ENCODE results near the gene ADIG. TPM values are rescaled to one million over a fixed set of nuclear protein-coding genes. Genes with fewer than 3 reads are reported as not detected.

Gene ADIG
- total RNA-seq, 6 experiments from 2014 or later, result not detected

GRCh38 chr20:38599410-38599882 is 18.4 kb downstream of the ADIG start:
- Mint-ChIP-seq H3K36me3 (ENCODE audit: low read depth) (no peaks in the 10 kb centered on the region), H3K27ac (no peak overlapping the region), H3K4me1 (ENCODE audit: low read depth) (peaks cover 14% of the 10 kb centered on the region), H3K9me3 (no peaks in the 10 kb centered on the region), H3K27me3 (ENCODE audit: insufficient read depth) (peaks cover 25% of the 10 kb centered on the region), H3K4me3 (no peak overlapping the region)
- TF ChIP-seq CTCF (IDR thresholded peaks at IDR 0.05), result no peak
- no peak for DNase-seq

GRCh38 chr20:38600057-38600456 is 19.1 kb downstream of the ADIG start:
- no peak for DNase-seq
- no peak for TF ChIP-seq CTCF (IDR thresholded peaks at IDR 0.05)
- Mint-ChIP-seq H3K27me3 (ENCODE audit: insufficient read depth) (peaks cover 25% of the 10 kb centered on the region), H3K27ac (no peak overlapping the region), H3K4me3 (no peak overlapping the region), H3K4me1 (ENCODE audit: low read depth) (peaks cover 20% of the 10 kb centered on the region), H3K36me3 (ENCODE audit: low read depth) (no peaks in the 10 kb centered on the region), H3K9me3 (no peaks in the 10 kb centered on the region)

GRCh38 chr20:38601216-38602184 is 20.5 kb downstream of the ADIG start, which contains the start of gene ARHGAP40:
ARHGAP40 (plus strand) TSS chr20:38601809.
- Mint-ChIP-seq H3K36me3 (ENCODE audit: low read depth) (no peaks in the 10 kb centered on the region), H3K4me3 (peak within 1 kb of the TSS; percentile 82), H3K27ac (no peak within 1 kb of the TSS), H3K27me3 (ENCODE audit: insufficient read depth) (peaks cover 25% of the 10 kb centered on the region), H3K9me3 (no peaks in the 10 kb centered on the region), H3K4me1 (ENCODE audit: low read depth) (peaks cover 24% of the 10 kb centered on the region)
- peak; percentile 11 for DNase-seq
- TF ChIP-seq CTCF (IDR thresholded peaks at IDR 0.05), result peak; percentile 56

GRCh38 chr20:38602185-38602581 is 21.2 kb downstream of the ADIG start:
- H3K27ac Mint-ChIP-seq, result no peak overlapping the region
- H3K4me1 Mint-ChIP-seq (ENCODE audit: low read depth), result peaks cover 24% of the 10 kb centered on the region
- DNase-seq, result no peak
- H3K4me3 Mint-ChIP-seq, result peak overlapping the region; percentile 82; the same call in 1 of the 2 replicates
- H3K9me3 Mint-ChIP-seq, result no peaks in the 10 kb centered on the region
- peaks cover 24% of the 10 kb centered on the region for H3K27me3 Mint-ChIP-seq (ENCODE audit: insufficient read depth)
- H3K36me3 Mint-ChIP-seq (ENCODE audit: low read depth), result no peaks in the 10 kb centered on the region
- no peak for TF ChIP-seq CTCF (IDR thresholded peaks at IDR 0.05)

GRCh38 chr20:38603286-38603685 is 22.3 kb downstream of the ADIG start:
- Mint-ChIP-seq H3K27ac (no peak overlapping the region), H3K9me3 (no peaks in the 10 kb centered on the region), H3K36me3 (ENCODE audit: low read depth) (no peaks in the 10 kb centered on the region), H3K4me1 (ENCODE audit: low read depth) (peaks cover 24% of the 10 kb centered on the region), H3K4me3 (no peak overlapping the region), H3K27me3 (ENCODE audit: insufficient read depth) (peaks cover 21% of the 10 kb centered on the region)
- DNase-seq, result no peak
- no peak for TF ChIP-seq CTCF (IDR thresholded peaks at IDR 0.05)
